ENCODE measurements around the gene GALNT10. TPM values are rescaled to one million over a fixed set of nuclear protein-coding genes. Genes with fewer than 3 reads are reported as not detected.

GALNT10 gene
- total RNA-seq, 1 donor from 2014 or later, result 178 TPM

- TF ChIP-seq CTCF (IDR thresholded peaks at IDR 0.05), result no peak
- Mint-ChIP-seq H3K4me1 (ENCODE audit: unreplicated experiment) (peaks cover 8% of the 10 kb centered on the region), H3K9me3 (ENCODE audit: unreplicated experiment) (no peaks in the 10 kb centered on the region), H3K27me3 (ENCODE audit: unreplicated experiment) (peaks cover 10% of the 10 kb centered on the region), H3K27ac (ENCODE audit: unreplicated experiment) (no peak overlapping the region), H3K4me3 (ENCODE audit: unreplicated experiment) (no peak overlapping the region), H3K36me3 (ENCODE audit: unreplicated experiment) (no peaks in the 10 kb centered on the region)
- DNase-seq (ENCODE audit: extremely low spot score, unreplicated experiment), result no peak
Measured at GRCh38 chr5:154178661-154179060, 11.9 kb upstream of the GALNT10 start.

- DNase-seq (ENCODE audit: extremely low spot score, unreplicated experiment), result no peak
- Mint-ChIP-seq H3K4me1 (ENCODE audit: unreplicated experiment) (peaks cover 8% of the 10 kb centered on the region), H3K9me3 (ENCODE audit: unreplicated experiment) (no peaks in the 10 kb centered on the region)
Measured at GRCh38 chr5:154179846-154180710, 10.5 kb upstream of the GALNT10 start.

DNA sequence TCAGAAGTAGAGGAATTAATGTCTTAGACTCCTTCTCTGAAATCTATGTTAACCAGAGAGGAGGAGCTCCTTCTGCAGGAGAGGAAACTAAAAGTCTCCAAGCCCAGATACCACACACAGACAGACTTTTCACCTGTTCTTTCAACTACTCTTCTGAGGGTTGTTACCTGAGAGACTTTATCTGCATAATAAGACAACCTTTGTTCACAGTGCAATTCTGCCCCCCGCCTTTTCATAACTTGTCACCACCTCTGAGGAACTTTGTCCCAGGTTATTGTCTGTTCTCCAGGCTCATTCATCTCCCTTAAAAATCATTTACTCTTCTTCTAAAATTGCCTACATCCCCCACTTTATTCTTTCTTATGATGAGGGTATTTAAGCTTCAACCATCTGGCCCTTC is 9.4 kb upstream of the GALNT10 start:
- no peak for TF ChIP-seq CTCF (IDR thresholded peaks at IDR 0.05)
- Mint-ChIP-seq H3K4me1 (ENCODE audit: unreplicated experiment) (peaks cover 5% of the 10 kb centered on the region), H3K9me3 (ENCODE audit: unreplicated experiment) (no peaks in the 10 kb centered on the region), H3K36me3 (ENCODE audit: unreplicated experiment) (no peaks in the 10 kb centered on the region), H3K27ac (ENCODE audit: unreplicated experiment) (no peak overlapping the region), H3K4me3 (ENCODE audit: unreplicated experiment) (no peak overlapping the region), H3K27me3 (ENCODE audit: unreplicated experiment) (peaks cover 10% of the 10 kb centered on the region)
- DNase-seq (ENCODE audit: extremely low spot score, unreplicated experiment), result no peak

More at GRCh38 chr5:154179846-154180710, 10.5 kb upstream of the GALNT10 start:
- Mint-ChIP-seq H3K27ac (ENCODE audit: unreplicated experiment) (no peak overlapping the region), H3K27me3 (ENCODE audit: unreplicated experiment) (peaks cover 10% of the 10 kb centered on the region), H3K36me3 (ENCODE audit: unreplicated experiment) (no peaks in the 10 kb centered on the region), H3K4me3 (ENCODE audit: unreplicated experiment) (no peak overlapping the region)
- TF ChIP-seq CTCF (IDR thresholded peaks at IDR 0.05), result peak; percentile 85

DNA sequence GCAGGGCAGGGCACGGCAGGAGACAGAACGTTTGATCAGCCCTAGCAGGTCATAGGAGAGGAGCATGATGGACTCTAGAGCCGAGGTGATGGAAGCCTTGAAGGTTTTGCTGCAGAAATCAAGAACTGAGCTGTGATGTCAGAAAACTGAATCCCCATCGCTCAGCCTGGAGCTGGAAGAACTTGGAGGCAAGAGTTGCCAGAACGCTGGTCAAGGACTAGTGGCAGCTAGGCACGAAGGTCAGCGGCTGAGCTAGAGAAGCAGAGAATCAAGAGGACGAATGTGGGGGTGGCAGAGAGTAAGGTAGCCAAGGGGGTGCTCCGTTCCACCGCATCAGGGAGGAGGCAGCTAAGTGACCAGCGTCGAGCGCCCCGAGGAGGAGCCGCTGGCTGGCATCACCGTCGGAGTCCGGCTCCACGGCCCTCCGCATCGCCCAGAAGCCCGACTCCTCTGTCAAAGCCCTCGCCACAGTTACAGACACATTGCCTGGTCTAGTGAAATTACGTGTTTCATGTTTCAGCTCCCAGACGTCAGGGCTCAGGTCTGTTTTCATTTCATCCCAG is 1.2 kb upstream of the GALNT10 start:
- peak overlapping the region; percentile 77 for H3K27ac Mint-ChIP-seq (ENCODE audit: unreplicated experiment)
- no peaks in the 10 kb centered on the region for H3K36me3 Mint-ChIP-seq (ENCODE audit: unreplicated experiment)
- TF ChIP-seq CTCF (IDR thresholded peaks at IDR 0.05), result no peak
- DNase-seq (ENCODE audit: extremely low spot score, unreplicated experiment), result no peak
- H3K9me3 Mint-ChIP-seq (ENCODE audit: unreplicated experiment), result no peaks in the 10 kb centered on the region
- H3K27me3 Mint-ChIP-seq (ENCODE audit: unreplicated experiment), result no peaks in the 10 kb centered on the region
- H3K4me3 Mint-ChIP-seq (ENCODE audit: unreplicated experiment), result peak overlapping the region; percentile 80
- H3K4me1 Mint-ChIP-seq (ENCODE audit: unreplicated experiment), result peaks cover 41% of the 10 kb centered on the region
